Neural cell (in vitro differentiated cells): Measurements from ENCODE around the gene MEX3D.

Experiments
- EP300 ChIP-seq: fragments of 450-650 bp; conservative IDR thresholded peaks from 2 replicates; pipeline ENCODE4 v1.6.1; 2014; ENCODE audit warnings: antibody characterized with exemption, mild to moderate bottlenecking, moderate library complexity; ENCODE audit not compliant: poor library complexity, severe bottlenecking
- EZH2 ChIP-seq: fragments of 200-600, 300-800 bp; shearing (Covaris generic), sonication (generic); IDR thresholded peaks from 2 replicates; pipeline ENCODE4 v1.6.1; 2014; ENCODE audit warnings: antibody characterized with exemption, low read length, borderline replicate concordance, mild to moderate bottlenecking; ENCODE audit not compliant: insufficient read depth, poor library complexity, severe bottlenecking
- MXI1 ChIP-seq: fragments of 450-650 bp; conservative IDR thresholded peaks from 2 replicates; pipeline ENCODE4 v1.6.1; 2014; ENCODE audit warnings: antibody characterized with exemption, mild to moderate bottlenecking; ENCODE audit not compliant: poor library complexity, severe bottlenecking
- POLR2AphosphoS5 ChIP-seq: IDR thresholded peaks from 2 replicates; pipeline ENCODE4 v1.6.1; 2012
- RAD21 ChIP-seq: fragments of 450-650 bp; conservative IDR thresholded peaks from 2 replicates; pipeline ENCODE4 v1.6.1; 2014; ENCODE audit warnings: antibody characterized with exemption, mild to moderate bottlenecking, moderate library complexity
- SMC3 ChIP-seq: fragments of 450-650 bp; conservative IDR thresholded peaks from 2 replicates; pipeline ENCODE4 v1.6.1; 2014; ENCODE audit warnings: antibody characterized with exemption, mild to moderate bottlenecking, moderate library complexity; ENCODE audit not compliant: poor library complexity
- TAF1 ChIP-seq: IDR thresholded peaks from 2 replicates; pipeline ENCODE4 v1.6.1; 2012; ENCODE audit warnings: low read depth
- TF ChIP-seq, protein P1 (sequence below): fragments of 450-650 bp; IDR thresholded peaks from 2 replicates; pipeline ENCODE4 v1.5.1; 2014; ENCODE audit warnings: antibody characterized with exemption, mild to moderate bottlenecking, moderate library complexity; ENCODE audit not compliant: poor library complexity, severe bottlenecking
- TF ChIP-seq, protein P2 (sequence below): IDR thresholded peaks from 2 replicates; pipeline ENCODE4 v1.6.1; 2012; ENCODE audit warnings: borderline replicate concordance

DNA sequence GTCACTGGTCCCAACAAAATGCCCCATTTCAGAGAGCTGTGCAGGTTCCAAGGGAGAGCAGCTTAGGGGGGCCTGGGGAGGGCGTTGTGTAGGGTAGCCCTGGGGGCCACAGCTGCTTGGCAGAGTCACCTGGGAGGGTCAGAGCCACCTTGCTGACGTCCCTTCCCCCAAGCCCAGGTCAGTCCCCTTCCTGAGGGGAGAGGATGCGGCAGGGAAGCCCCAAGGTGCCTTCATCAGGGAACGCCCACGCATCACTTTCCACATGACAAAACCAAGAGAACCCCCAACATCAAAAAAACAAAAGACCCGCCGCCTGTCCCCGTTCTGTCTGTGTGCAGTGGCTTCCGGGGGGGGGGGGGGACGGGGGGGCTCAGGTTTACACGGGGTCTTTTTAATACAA, 42.5 kb upstream of the MEX3D start:
- no peak for TF ChIP-seq MXI1
- TF ChIP-seq POLR2AphosphoS5, result no peak
- TF ChIP-seq, protein P1, sequence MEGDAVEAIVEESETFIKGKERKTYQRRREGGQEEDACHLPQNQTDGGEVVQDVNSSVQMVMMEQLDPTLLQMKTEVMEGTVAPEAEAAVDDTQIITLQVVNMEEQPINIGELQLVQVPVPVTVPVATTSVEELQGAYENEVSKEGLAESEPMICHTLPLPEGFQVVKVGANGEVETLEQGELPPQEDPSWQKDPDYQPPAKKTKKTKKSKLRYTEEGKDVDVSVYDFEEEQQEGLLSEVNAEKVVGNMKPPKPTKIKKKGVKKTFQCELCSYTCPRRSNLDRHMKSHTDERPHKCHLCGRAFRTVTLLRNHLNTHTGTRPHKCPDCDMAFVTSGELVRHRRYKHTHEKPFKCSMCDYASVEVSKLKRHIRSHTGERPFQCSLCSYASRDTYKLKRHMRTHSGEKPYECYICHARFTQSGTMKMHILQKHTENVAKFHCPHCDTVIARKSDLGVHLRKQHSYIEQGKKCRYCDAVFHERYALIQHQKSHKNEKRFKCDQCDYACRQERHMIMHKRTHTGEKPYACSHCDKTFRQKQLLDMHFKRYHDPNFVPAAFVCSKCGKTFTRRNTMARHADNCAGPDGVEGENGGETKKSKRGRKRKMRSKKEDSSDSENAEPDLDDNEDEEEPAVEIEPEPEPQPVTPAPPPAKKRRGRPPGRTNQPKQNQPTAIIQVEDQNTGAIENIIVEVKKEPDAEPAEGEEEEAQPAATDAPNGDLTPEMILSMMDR, result no peak
- TF ChIP-seq EZH2, result no peak
- TF ChIP-seq RAD21, result no peak
- no peak for TF ChIP-seq TAF1
- TF ChIP-seq, protein P2, sequence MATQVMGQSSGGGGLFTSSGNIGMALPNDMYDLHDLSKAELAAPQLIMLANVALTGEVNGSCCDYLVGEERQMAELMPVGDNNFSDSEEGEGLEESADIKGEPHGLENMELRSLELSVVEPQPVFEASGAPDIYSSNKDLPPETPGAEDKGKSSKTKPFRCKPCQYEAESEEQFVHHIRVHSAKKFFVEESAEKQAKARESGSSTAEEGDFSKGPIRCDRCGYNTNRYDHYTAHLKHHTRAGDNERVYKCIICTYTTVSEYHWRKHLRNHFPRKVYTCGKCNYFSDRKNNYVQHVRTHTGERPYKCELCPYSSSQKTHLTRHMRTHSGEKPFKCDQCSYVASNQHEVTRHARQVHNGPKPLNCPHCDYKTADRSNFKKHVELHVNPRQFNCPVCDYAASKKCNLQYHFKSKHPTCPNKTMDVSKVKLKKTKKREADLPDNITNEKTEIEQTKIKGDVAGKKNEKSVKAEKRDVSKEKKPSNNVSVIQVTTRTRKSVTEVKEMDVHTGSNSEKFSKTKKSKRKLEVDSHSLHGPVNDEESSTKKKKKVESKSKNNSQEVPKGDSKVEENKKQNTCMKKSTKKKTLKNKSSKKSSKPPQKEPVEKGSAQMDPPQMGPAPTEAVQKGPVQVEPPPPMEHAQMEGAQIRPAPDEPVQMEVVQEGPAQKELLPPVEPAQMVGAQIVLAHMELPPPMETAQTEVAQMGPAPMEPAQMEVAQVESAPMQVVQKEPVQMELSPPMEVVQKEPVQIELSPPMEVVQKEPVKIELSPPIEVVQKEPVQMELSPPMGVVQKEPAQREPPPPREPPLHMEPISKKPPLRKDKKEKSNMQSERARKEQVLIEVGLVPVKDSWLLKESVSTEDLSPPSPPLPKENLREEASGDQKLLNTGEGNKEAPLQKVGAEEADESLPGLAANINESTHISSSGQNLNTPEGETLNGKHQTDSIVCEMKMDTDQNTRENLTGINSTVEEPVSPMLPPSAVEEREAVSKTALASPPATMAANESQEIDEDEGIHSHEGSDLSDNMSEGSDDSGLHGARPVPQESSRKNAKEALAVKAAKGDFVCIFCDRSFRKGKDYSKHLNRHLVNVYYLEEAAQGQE, result no peak
- no peak for TF ChIP-seq EP300
- no peak for TF ChIP-seq SMC3
